Peyer's patch (tissue), 4 donors: ENCODE data around the gene COL4A1.

Experiments used
- CTCF ChIP-seq, 6 experiments: fragments of 450-650 bp in 4 of 6; fragments of 200-600 bp in 2 of 6; sonication (generic) in 1 of 6; IDR thresholded peaks; one replicate each; pipeline ENCODE4 v1.5.1; 2017 to 2019; ENCODE audit warnings: antibody characterized with exemption in 6 of 6, mild to moderate bottlenecking in 3 of 6, moderate library complexity in 1 of 6
- POLR2A ChIP-seq, 2 donors: fragments of 450-650 bp; IDR thresholded peaks; one replicate each; pipeline ENCODE4 v1.5.1; 2017; ENCODE audit warnings: antibody characterized with exemption in 2 of 2, mild to moderate bottlenecking in 2 of 2, moderate library complexity in 2 of 2

GRCh38 chr13:110208116-110208515 is 98.8 kb downstream of the COL4A1 start:
- TF ChIP-seq CTCF (IDR thresholded peaks at IDR 0.05) (no peak), POLR2A (IDR thresholded peaks at IDR 0.05) (no peak)
